H1 (cell line): Measurements from ENCODE around the gene NYAP2. TPM values are rescaled to one million over a fixed set of nuclear protein-coding genes. Genes with fewer than 3 reads are reported as not detected.

Experiments used
- ASH2L ChIP-seq: fragments of 200-600, 300-600 bp; sonication (generic); IDR thresholded peaks from one replicate; pipeline ENCODE4 v1.7.1; 2017; ENCODE audit warnings: low read length
- CREB1 ChIP-seq: IDR thresholded peaks from 2 replicates; pipeline ENCODE4 v1.6.1; 2012; ENCODE audit warnings: inconsistent platforms
- EGR1 ChIP-seq: IDR thresholded peaks from 2 replicates; pipeline ENCODE4 v1.6.1; 2011; ENCODE audit warnings: low read depth, low read length, borderline replicate concordance
- SIN3A ChIP-seq, 2 experiments: IDR thresholded peaks in 1 of 2; conservative IDR thresholded peaks in 1 of 2; 2 replicates each; pipeline ENCODE4 v1.6.1; 2011 to 2012; ENCODE audit warnings: low read length in 2 of 2, improper control_type of control experiment in 1 of 2, low read depth in 1 of 2, mild to moderate bottlenecking in 1 of 2
- SP1 ChIP-seq: IDR thresholded peaks from 2 replicates; pipeline ENCODE4 v1.6.1; 2011; ENCODE audit warnings: low read depth, low read length
- SUZ12 ChIP-seq: fragments of 200-600 bp; sonication (generic); IDR thresholded peaks from 2 replicates; pipeline ENCODE4 v1.6.1; 2012; ENCODE audit warnings: mild to moderate bottlenecking, inconsistent platforms, low read length, moderate library complexity, mixed read lengths
- TAF7 ChIP-seq: optimal IDR thresholded peaks from 2 replicates; pipeline ENCODE3; 2011; ENCODE audit warnings: low read depth, mild to moderate bottlenecking, inconsistent platforms, low read length, moderate library complexity, borderline replicate concordance
- polyA plus RNA-seq, 7 experiments: library from polyadenylated mRNA; depleted of rRNA in 3 of 7; stranded (reverse) in 5 of 7; unstranded in 2 of 7; fragments of >200 nt in 5 of 7; fragments of 200-250 nt in 2 of 7; gene quantifications; 1 replicate in 5 of 7; 2 replicates in 1 of 7; 4 replicates in 1 of 7; pipeline versions ENCODE4 v1.2.1 to v1.2.3, GENCODE V29; 2011 to 2013; ENCODE audit warnings: missing spikeins in 2 of 7, mixed read lengths in 2 of 7
- total RNA-seq: library from RNA; stranded (reverse); fragmentation: NEBNext Ultra II Directional; extraction: Animal tissue kit (Norgen Biotek cat#: 25700); gene quantifications from 2 replicates; pipeline ENCODE4 v1.2.1, GENCODE V29; 2021
- TF ChIP-seq, protein P1 (sequence below): fragments of 300-600 bp; sonication (generic); IDR thresholded peaks from 2 replicates; pipeline ENCODE4 v1.7.1; 2012; ENCODE audit warnings: low read length, moderate library complexity, mild to moderate bottlenecking, inconsistent platforms; ENCODE audit not compliant: insufficient replicate concordance
- TF ChIP-seq, protein P2 (sequence below), 3 experiments: IDR thresholded peaks; 1 replicate in 2 of 3; 2 replicates in 1 of 3; pipeline versions ENCODE4 v1.5.1 to v1.6.1; 2011; ENCODE audit warnings: low read length in 3 of 3, mild to moderate bottlenecking in 3 of 3, inconsistent platforms in 2 of 3, low read depth in 1 of 3, moderate library complexity in 1 of 3; ENCODE audit not compliant: insufficient read depth in 1 of 3; ENCODE audit errors: control extremely low read depth in 1 of 3

Gene NYAP2
- total and polyA plus RNA-seq, 2 of the 8 experiments (the other 6 are each of a cell fraction or from before 2014, with no cell fraction given): not detected

DNA sequence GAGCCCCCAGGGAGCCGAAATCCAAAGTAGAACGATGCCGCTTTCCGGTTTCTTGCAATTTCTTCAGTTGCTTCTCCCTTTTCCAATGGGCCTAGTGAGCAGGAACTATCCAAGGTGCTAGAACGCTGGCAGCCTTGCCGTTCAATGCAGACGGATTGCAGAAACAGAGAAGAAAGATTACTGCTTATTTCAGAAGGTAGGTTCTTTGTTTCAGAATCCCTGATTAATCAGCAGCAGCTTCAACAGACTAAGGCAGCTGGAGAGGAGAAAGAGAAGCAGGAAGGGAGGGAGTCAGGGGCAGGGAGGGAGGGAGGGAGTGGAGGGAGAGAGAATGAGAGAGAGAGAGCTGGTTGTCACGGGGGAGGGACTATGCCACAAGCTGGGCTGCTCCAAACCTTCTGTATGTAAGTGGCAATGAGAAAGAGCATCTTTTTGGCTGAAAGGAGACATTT lies 576 bp downstream of the NYAP2 start (continued):
- TF ChIP-seq, protein P1, sequence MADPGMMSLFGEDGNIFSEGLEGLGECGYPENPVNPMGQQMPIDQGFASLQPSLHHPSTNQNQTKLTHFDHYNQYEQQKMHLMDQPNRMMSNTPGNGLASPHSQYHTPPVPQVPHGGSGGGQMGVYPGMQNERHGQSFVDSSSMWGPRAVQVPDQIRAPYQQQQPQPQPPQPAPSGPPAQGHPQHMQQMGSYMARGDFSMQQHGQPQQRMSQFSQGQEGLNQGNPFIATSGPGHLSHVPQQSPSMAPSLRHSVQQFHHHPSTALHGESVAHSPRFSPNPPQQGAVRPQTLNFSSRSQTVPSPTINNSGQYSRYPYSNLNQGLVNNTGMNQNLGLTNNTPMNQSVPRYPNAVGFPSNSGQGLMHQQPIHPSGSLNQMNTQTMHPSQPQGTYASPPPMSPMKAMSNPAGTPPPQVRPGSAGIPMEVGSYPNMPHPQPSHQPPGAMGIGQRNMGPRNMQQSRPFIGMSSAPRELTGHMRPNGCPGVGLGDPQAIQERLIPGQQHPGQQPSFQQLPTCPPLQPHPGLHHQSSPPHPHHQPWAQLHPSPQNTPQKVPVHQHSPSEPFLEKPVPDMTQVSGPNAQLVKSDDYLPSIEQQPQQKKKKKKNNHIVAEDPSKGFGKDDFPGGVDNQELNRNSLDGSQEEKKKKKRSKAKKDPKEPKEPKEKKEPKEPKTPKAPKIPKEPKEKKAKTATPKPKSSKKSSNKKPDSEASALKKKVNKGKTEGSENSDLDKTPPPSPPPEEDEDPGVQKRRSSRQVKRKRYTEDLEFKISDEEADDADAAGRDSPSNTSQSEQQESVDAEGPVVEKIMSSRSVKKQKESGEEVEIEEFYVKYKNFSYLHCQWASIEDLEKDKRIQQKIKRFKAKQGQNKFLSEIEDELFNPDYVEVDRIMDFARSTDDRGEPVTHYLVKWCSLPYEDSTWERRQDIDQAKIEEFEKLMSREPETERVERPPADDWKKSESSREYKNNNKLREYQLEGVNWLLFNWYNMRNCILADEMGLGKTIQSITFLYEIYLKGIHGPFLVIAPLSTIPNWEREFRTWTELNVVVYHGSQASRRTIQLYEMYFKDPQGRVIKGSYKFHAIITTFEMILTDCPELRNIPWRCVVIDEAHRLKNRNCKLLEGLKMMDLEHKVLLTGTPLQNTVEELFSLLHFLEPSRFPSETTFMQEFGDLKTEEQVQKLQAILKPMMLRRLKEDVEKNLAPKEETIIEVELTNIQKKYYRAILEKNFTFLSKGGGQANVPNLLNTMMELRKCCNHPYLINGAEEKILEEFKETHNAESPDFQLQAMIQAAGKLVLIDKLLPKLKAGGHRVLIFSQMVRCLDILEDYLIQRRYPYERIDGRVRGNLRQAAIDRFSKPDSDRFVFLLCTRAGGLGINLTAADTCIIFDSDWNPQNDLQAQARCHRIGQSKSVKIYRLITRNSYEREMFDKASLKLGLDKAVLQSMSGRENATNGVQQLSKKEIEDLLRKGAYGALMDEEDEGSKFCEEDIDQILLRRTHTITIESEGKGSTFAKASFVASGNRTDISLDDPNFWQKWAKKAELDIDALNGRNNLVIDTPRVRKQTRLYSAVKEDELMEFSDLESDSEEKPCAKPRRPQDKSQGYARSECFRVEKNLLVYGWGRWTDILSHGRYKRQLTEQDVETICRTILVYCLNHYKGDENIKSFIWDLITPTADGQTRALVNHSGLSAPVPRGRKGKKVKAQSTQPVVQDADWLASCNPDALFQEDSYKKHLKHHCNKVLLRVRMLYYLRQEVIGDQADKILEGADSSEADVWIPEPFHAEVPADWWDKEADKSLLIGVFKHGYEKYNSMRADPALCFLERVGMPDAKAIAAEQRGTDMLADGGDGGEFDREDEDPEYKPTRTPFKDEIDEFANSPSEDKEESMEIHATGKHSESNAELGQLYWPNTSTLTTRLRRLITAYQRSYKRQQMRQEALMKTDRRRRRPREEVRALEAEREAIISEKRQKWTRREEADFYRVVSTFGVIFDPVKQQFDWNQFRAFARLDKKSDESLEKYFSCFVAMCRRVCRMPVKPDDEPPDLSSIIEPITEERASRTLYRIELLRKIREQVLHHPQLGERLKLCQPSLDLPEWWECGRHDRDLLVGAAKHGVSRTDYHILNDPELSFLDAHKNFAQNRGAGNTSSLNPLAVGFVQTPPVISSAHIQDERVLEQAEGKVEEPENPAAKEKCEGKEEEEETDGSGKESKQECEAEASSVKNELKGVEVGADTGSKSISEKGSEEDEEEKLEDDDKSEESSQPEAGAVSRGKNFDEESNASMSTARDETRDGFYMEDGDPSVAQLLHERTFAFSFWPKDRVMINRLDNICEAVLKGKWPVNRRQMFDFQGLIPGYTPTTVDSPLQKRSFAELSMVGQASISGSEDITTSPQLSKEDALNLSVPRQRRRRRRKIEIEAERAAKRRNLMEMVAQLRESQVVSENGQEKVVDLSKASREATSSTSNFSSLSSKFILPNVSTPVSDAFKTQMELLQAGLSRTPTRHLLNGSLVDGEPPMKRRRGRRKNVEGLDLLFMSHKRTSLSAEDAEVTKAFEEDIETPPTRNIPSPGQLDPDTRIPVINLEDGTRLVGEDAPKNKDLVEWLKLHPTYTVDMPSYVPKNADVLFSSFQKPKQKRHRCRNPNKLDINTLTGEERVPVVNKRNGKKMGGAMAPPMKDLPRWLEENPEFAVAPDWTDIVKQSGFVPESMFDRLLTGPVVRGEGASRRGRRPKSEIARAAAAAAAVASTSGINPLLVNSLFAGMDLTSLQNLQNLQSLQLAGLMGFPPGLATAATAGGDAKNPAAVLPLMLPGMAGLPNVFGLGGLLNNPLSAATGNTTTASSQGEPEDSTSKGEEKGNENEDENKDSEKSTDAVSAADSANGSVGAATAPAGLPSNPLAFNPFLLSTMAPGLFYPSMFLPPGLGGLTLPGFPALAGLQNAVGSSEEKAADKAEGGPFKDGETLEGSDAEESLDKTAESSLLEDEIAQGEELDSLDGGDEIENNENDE: no peak
- TF ChIP-seq SUZ12: no peak
- TF ChIP-seq SP1: no peak
- TF ChIP-seq EGR1: no peak
- no peak for TF ChIP-seq CREB1
- peak; percentile 50 to 60; a peak in 1 of 4 replicates for TF ChIP-seq SIN3A (conservative IDR thresholded peaks at IDR 0.05 in 1 of 2, IDR thresholded peaks at IDR 0.05 in 1 of 2; ENCODE audit: low read depth in 1 of 2, low read length in 2 of 2)
- no peak for TF ChIP-seq TAF7
- no peak for TF ChIP-seq ASH2L
- TF ChIP-seq, protein P2, sequence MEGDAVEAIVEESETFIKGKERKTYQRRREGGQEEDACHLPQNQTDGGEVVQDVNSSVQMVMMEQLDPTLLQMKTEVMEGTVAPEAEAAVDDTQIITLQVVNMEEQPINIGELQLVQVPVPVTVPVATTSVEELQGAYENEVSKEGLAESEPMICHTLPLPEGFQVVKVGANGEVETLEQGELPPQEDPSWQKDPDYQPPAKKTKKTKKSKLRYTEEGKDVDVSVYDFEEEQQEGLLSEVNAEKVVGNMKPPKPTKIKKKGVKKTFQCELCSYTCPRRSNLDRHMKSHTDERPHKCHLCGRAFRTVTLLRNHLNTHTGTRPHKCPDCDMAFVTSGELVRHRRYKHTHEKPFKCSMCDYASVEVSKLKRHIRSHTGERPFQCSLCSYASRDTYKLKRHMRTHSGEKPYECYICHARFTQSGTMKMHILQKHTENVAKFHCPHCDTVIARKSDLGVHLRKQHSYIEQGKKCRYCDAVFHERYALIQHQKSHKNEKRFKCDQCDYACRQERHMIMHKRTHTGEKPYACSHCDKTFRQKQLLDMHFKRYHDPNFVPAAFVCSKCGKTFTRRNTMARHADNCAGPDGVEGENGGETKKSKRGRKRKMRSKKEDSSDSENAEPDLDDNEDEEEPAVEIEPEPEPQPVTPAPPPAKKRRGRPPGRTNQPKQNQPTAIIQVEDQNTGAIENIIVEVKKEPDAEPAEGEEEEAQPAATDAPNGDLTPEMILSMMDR (IDR thresholded peaks at IDR 0.05; ENCODE audit: control extremely low read depth in 1 of 3, insufficient read depth in 1 of 3, low read depth in 1 of 3, low read length in 3 of 3): no peak
